SK-N-SH treated with all-trans-retinoic acid at 6 μM for 48 hours (cell line): ENCODE measurements around the gene NCAN.

Source experiments
- ATAC-seq: fragments of 200-7000 bp; cut with Tn5 transposase; 3 replicates; pipeline ENCODE4 v1.9.1; 2020; ENCODE audit warnings: mild to moderate bottlenecking, moderate library complexity
- CSDC2 ChIP-seq: fragments of 250-450 bp; sonication (Bioruptor Pico); IDR thresholded peaks from 2 replicates; pipeline ENCODE4 v1.5.0; 2020; ENCODE audit warnings: mild to moderate bottlenecking, moderate library complexity
- ISL1 ChIP-seq: fragments of 250-450 bp; sonication (Bioruptor Pico); IDR thresholded peaks from 2 replicates; pipeline ENCODE4 v2.1.2; 2022; ENCODE audit warnings: mild to moderate bottlenecking, moderate library complexity
- POU6F1 ChIP-seq: fragments of 250-450 bp; sonication (Bioruptor Pico); IDR thresholded peaks from 2 replicates; pipeline ENCODE4 v1.8.0; 2021; ENCODE audit warnings: low read depth, mild to moderate bottlenecking, moderate library complexity, borderline replicate concordance
- PPARA ChIP-seq: fragments of 250-450 bp; sonication (Bioruptor Pico); IDR thresholded peaks from 2 replicates; pipeline ENCODE4 v1.5.0; 2020; ENCODE audit warnings: mild to moderate bottlenecking, borderline replicate concordance
- RARB ChIP-seq: fragments of 250-450 bp; sonication (Bioruptor Pico); IDR thresholded peaks from 2 replicates; pipeline ENCODE4 v1.8.0; 2021; ENCODE audit warnings: mild to moderate bottlenecking, moderate library complexity
- SNAI2 ChIP-seq: fragments of 250-450 bp; sonication (Bioruptor Pico); IDR thresholded peaks from 2 replicates; pipeline ENCODE4 v1.5.0; 2020; ENCODE audit warnings: mild to moderate bottlenecking, moderate library complexity
- TCF4 ChIP-seq: fragments of 250-450 bp; sonication (Bioruptor Pico); IDR thresholded peaks from 2 replicates; pipeline ENCODE4 v1.8.0; 2021; ENCODE audit warnings: mild to moderate bottlenecking, moderate library complexity, borderline replicate concordance
- TOX ChIP-seq: fragments of 250-450 bp; sonication (Bioruptor Pico); IDR thresholded peaks from 2 replicates; pipeline ENCODE4 v1.8.0; 2021; ENCODE audit warnings: mild to moderate bottlenecking, moderate library complexity, borderline replicate concordance
- TSHZ2 ChIP-seq: fragments of 250-450 bp; sonication (Bioruptor Pico); IDR thresholded peaks from 2 replicates; pipeline ENCODE4 v1.5.0; 2020; ENCODE audit warnings: mild to moderate bottlenecking, moderate library complexity
- ZC3H10 ChIP-seq: fragments of 250-450 bp; sonication (Bioruptor Pico); IDR thresholded peaks from 2 replicates; pipeline ENCODE4 v1.5.1; 2021; ENCODE audit warnings: mild to moderate bottlenecking, moderate library complexity
- ZFP3 ChIP-seq: fragments of 250-450 bp; sonication (Bioruptor Pico); IDR thresholded peaks from 2 replicates; pipeline ENCODE4 v1.5.0; 2020; ENCODE audit warnings: mild to moderate bottlenecking, moderate library complexity
- ZFP30 ChIP-seq: fragments of 450-650 bp; formaldehyde crosslinking; IDR thresholded peaks from 2 replicates; pipeline ENCODE4 v1.5.0; 2022; ENCODE audit warnings: mild to moderate bottlenecking, moderate library complexity
- ZNF565 ChIP-seq: fragments of 450-650 bp; formaldehyde crosslinking; conservative IDR thresholded peaks from 2 replicates; pipeline ENCODE4 v1.5.0; 2020; ENCODE audit warnings: low read depth, mild to moderate bottlenecking, moderate library complexity
- ZNF8 ChIP-seq: fragments of 450-650 bp; formaldehyde crosslinking; IDR thresholded peaks from 2 replicates; pipeline ENCODE4 v1.5.0; 2020; ENCODE audit warnings: mild to moderate bottlenecking, moderate library complexity
- TF ChIP-seq, protein P1 (sequence below): fragments of 250-450 bp; sonication (Bioruptor Pico); IDR thresholded peaks from 2 replicates; pipeline ENCODE4 v1.5.1; 2020; ENCODE audit warnings: low read depth, mild to moderate bottlenecking, moderate library complexity

Gene NCAN

GRCh38 chr19:19169236-19170052 lies 42.3 kb upstream of the NCAN start:
- no peak for ATAC-seq
- TF ChIP-seq RARB (CRISPR knock-in tag), result no peak
- no peak for TF ChIP-seq ZNF8 (CRISPR knock-in tag)
- no peak for TF ChIP-seq CSDC2 (CRISPR knock-in tag)
- no peak for TF ChIP-seq PPARA (CRISPR knock-in tag)
- no peak for TF ChIP-seq ZNF565 (CRISPR knock-in tag)
- TF ChIP-seq, protein P1, sequence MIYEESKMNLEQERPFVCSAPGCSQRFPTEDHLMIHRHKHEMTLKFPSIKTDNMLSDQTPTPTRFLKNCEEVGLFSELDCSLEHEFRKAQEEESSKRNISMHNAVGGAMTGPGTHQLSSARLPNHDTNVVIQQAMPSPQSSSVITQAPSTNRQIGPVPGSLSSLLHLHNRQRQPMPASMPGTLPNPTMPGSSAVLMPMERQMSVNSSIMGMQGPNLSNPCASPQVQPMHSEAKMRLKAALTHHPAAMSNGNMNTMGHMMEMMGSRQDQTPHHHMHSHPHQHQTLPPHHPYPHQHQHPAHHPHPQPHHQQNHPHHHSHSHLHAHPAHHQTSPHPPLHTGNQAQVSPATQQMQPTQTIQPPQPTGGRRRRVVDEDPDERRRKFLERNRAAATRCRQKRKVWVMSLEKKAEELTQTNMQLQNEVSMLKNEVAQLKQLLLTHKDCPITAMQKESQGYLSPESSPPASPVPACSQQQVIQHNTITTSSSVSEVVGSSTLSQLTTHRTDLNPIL, result no peak
- no peak for TF ChIP-seq ZFP3 (CRISPR knock-in tag)
- no peak for TF ChIP-seq TSHZ2 (CRISPR knock-in tag)
- no peak for TF ChIP-seq TOX
- TF ChIP-seq ZFP30 (CRISPR knock-in tag), result no peak
- no peak for TF ChIP-seq TCF4 (CRISPR knock-in tag)
- TF ChIP-seq ISL1 (CRISPR knock-in tag), result no peak

GRCh38 chr19:19170053-19170872 lies 41.5 kb upstream of the NCAN start, which contains the start of gene MEF2B:
MEF2B (minus strand) TSS chr19:19170263; CDS start chr19:19150735, 19,528 bp downstream.
- peak; percentile 92 for ATAC-seq
- TF ChIP-seq PPARA (CRISPR knock-in tag), result no peak
- TF ChIP-seq, protein P1, result no peak
- no peak for TF ChIP-seq ISL1 (CRISPR knock-in tag)
- no peak for TF ChIP-seq TOX
- no peak for TF ChIP-seq POU6F1 (CRISPR knock-in tag)
- no peak for TF ChIP-seq ZC3H10 (CRISPR knock-in tag)
- TF ChIP-seq TCF4 (CRISPR knock-in tag), result no peak
- no peak for TF ChIP-seq SNAI2 (CRISPR knock-in tag)
- TF ChIP-seq TSHZ2 (CRISPR knock-in tag), result no peak
- no peak for TF ChIP-seq RARB (CRISPR knock-in tag)
- TF ChIP-seq CSDC2 (CRISPR knock-in tag), result no peak
- TF ChIP-seq, all 23 proteins: peak for 0
